IPS-15b (cell line): ENCODE results near the gene SEMA3F.
A peak's percentile ranks its signal among the peaks of the same experiment; 100 is the strongest.
"Not testable (repeated sequence)": the region's sequence is repeated elsewhere in the genome, so short reads cannot be mapped to it uniquely, and the experiment has no call there.

Experiments
- H3K27me3 ChIP-seq: one replicate; pipeline ENCODE4 v1.6.1; 2013; ENCODE audit warnings: low read length; ENCODE audit not compliant: control insufficient read depth, insufficient read depth
- H3K36me3 ChIP-seq: one replicate; pipeline ENCODE4 v1.6.1; 2013; ENCODE audit warnings: low read length; ENCODE audit not compliant: control insufficient read depth, insufficient read depth
- H3K4me1 ChIP-seq: one replicate; pipeline ENCODE4 v1.6.1; 2013; ENCODE audit warnings: mild to moderate bottlenecking, low read length; ENCODE audit not compliant: control insufficient read depth, insufficient read depth
- H3K4me3 ChIP-seq: one replicate; pipeline ENCODE4 v1.5.1; 2013; ENCODE audit warnings: low read depth, low read length
- H3K9ac ChIP-seq: one replicate; pipeline ENCODE4 v1.6.1; 2013; ENCODE audit warnings: low read depth, mild to moderate bottlenecking, low read length
- H3K9me3 ChIP-seq: one replicate; pipeline ENCODE4 v1.6.1; 2013; ENCODE audit warnings: mild to moderate bottlenecking, low read length; ENCODE audit not compliant: control insufficient read depth, insufficient read depth

SEMA3F gene

DNA sequence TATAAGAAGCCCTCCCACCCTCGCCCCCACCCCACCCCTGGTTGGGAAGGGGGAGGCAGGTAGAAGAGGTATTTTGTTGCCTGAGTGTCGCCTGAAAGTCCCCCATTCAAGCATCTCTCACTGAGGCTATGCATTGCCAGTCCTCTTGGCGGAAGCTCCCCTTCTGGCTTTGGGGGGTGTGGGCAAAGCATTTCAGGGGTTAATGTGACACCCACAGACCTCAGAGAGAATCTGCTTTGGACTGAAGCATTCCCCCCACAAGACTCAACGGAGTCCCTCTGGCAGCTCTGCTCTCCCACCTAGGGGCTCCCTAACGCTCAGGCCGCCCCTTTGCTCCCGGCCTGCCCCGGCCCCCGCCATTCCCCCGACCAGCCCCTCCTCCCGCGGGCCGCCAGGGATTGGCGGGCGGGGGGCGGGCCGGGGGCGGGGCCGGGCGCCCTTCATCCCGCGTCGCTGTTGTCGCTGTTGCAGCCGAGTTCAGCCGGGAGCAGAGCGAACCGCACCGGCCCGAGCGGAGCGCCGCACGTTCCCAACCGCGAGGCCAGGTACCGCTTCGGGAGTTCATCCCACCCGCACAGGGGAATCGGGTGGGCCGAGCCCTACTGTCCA is 49.8 kb downstream of the SEMA3F start, which contains the start of gene SLC38A3:
TSS of gene SLC38A3 (plus strand) at position 468 of the 609 bp plus-strand sequence. CDS start 8,929 bp downstream, outside the sequence.
- peaks cover 22% of the 10 kb centered on the region for H3K27me3 ChIP-seq

DNA sequence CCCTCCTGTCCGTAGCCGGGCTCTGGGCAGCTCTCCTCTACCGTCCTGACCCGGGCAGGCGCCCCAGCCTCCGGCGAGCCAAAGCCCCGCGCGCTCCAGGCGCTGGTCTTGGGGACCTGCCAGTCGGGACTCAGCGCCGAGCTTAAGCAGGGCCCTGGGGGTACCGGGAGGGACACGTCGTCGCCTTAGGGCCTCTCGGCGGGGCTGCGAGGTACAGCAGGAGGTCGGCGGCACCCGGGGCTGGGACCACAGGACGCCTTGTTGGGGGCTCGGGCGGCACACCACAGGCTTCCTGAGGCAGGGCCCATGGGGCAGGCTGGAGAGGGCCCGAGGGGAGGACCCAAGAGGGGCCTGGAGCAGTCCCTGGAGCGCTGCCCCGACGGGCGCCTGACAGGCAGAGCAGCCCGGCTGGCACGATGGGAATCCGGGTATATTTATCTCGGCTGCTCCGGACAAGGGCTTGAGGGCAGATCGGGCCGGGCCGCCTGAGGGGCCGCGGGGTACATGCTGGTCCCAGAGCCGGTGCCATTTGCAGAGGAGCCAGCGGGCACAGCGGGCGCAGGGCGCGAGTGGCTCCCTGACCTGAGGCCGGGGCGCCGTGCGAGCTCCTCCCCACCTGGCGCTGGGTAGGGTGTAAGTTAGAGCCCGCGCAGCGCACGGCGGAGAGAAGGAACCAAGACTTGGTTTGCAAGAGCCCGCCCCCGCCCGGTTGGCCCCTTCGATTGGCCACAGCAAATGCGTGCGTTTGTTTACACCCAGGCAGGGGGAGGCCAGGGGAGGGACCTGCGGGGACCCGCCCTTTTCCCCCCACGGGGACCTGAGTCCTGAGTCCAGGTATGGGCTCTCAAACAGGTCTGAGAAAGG is 50.5 kb downstream of the SEMA3F start:
- H3K4me3 ChIP-seq, result peak overlapping the region; percentile 56
- peaks cover 22% of the 10 kb centered on the region for H3K27me3 ChIP-seq
- no peaks in the 10 kb centered on the region for H3K9me3 ChIP-seq
- no peaks in the 10 kb centered on the region for H3K36me3 ChIP-seq
- no peak overlapping the region for H3K9ac ChIP-seq
- H3K4me1 ChIP-seq, result peaks cover under 1% of the 10 kb centered on the region

More for the DNA sequence above, 49.8 kb downstream of the SEMA3F start, which contains the start of gene SLC38A3:
- Histone ChIP-seq H3K36me3 (no peaks in the 10 kb centered on the region), H3K4me1 (no peaks in the 10 kb centered on the region), H3K4me3 (peak within 1 kb of the TSS; percentile 56), H3K9me3 (no peaks in the 10 kb centered on the region), H3K9ac (no peak within 1 kb of the TSS)

DNA sequence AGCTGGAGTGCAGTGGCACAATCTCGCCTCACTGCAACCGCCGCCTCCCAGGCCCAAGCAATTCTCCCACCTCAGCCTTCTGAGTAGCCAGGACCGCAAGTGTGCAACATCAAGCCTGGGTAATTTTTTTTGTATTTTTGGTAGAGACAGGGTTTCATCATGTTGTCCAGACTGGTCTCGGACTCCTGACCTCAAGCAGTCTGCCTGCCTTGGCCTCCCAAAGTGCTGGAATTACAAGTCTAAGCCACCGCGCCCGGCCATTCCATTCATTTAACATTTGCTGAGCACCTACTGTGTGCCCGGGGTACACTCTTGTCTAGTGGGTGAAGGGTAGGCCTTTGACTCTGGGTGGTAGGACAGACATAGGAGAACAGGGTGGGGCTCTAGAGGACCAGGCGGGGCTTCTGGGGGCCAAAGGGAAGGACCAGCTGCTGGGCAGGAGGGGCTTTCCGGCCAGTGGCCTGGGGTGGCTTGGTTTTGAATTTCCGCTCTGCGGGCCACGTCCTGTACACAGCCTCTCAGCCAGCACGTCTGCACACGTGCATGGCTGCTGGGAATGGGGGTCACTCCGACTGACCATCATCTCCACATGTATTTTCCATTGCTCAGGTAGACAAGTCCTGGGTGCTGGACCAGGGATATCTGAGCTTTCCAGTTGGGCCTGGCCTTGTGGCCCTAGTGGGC is 52.4 kb downstream of the SEMA3F start:
- Histone ChIP-seq H3K9me3 (no peaks in the 10 kb centered on the region), H3K4me1 (peaks cover 2% of the 10 kb centered on the region), H3K9ac (no peak overlapping the region), H3K36me3 (no peaks in the 10 kb centered on the region), H3K4me3 (no peak overlapping the region), H3K27me3 (peaks cover 22% of the 10 kb centered on the region)

DNA sequence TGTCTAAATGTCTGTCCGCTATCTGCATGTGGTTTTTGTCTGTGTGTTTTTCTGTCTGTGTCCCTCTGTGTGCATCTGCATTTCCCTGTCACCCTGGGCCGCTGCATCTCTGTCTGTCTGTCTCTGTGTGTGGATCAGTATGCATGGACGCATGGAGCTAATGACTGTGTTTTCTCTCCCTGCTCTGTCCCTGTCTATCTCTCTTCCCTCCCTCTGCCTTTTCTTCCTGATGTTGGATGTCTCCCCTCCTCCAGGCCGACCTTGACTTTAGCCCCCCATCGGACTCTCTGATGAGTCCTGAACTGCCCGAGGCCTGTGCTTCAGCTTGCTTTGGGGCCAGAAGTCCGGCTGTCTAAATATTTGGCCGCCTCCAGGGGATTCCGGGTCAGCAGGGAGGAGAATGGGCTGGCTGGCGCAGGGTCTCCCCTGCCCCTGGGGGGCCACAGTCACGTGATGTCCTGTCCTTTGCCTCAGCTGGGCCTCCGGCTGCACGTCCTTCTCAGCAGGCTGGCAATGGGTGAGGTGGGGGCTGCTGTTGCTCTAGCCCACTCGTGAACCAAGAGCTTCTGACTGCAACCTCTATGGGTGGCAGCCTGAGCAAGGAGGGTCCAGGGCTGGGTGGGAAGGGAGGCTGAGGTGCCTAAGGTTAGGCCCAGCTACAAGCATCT is 53.7 kb downstream of the SEMA3F start:
- Histone ChIP-seq H3K9ac (peak overlapping the region; percentile 16), H3K36me3 (no peaks in the 10 kb centered on the region), H3K27me3 (peaks cover 16% of the 10 kb centered on the region), H3K4me1 (peaks cover 2% of the 10 kb centered on the region), H3K9me3 (no peaks in the 10 kb centered on the region), H3K4me3 (no peak overlapping the region)

DNA sequence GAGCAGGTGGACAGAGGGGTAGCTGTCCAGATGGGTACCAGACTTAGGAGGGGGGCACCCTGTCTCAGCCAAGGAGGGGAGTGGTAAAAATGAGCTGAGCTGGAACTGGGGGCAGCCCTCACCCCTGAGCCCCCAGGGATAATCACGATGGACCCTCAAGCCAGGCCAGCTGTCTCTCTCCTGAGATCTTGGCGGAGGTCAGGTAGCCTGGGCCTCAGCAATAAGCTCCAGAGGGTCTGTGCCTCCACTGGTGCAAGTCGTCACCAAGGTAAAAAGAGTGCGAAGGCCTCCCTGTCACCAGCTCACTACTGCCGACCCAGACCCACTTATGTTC is 55.0 kb downstream of the SEMA3F start:
- H3K9me3 ChIP-seq, result no peaks in the 10 kb centered on the region
- H3K36me3 ChIP-seq, result no peaks in the 10 kb centered on the region
- no peak overlapping the region for H3K9ac ChIP-seq
- H3K4me1 ChIP-seq, result peaks cover 2% of the 10 kb centered on the region
- H3K4me3 ChIP-seq, result no peak overlapping the region
- peaks cover 10% of the 10 kb centered on the region for H3K27me3 ChIP-seq

DNA sequence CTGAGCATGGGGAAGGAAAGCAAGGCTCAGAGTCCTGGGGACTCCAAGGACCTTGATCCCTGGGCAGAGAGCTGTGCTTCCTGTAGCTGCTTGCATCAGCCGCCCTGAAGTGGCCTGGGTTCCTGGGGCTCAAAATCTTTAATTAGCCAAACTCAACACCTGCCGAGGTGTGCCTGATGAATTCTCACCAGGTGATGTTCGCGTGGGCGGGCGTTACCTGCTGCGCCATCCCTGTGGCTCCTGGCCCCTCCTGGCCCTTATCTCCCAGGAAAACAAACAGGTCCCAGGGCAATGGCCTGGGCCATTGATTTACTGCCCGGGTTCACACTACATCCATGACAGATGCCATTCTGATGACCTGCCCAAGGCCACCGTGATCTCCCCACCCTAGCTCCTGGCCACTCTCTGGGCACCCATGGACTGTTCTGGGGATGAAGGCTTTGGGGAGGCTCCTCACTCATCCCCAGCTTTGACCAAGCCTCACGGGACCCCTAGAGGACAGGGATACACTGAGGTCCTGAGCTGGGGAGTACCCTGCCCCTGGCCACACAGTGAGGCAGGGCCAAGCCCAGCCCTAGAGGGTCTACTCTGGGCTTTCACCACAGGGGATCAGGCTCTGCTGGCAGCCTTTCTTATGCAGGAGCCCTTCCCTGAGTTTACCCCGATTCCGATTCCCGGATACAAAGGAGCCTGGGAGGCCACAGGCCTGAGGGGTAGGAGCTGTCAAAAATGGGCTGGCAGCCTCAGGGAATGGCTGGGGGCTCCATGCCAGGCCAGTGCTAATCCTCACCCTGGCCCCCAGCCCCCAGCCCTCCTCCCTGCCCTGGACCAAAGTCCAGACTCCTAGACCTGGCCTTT is 55.6 kb downstream of the SEMA3F start:
- Histone ChIP-seq H3K36me3 (no peaks in the 10 kb centered on the region), H3K9ac (no peak overlapping the region), H3K27me3 (peaks cover 10% of the 10 kb centered on the region), H3K4me3 (no peak overlapping the region), H3K4me1 (peaks cover 2% of the 10 kb centered on the region), H3K9me3 (no peaks in the 10 kb centered on the region)

DNA sequence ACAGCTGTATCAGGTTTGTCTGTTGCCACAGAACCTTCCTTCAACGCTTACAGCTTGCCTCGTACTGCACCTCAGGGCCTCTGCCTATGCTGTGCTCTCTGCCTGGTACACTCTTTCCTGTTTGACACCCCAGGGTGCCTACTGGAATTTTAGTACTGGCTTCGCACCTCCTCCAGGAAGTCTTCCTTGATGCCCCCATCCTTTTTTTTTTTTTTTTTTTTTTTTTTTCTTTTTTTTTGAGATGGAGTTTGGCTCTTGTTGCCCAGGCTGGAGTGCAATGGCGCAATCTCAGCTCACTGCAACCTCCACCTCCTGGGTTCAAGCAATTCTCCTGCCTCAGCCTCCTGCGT is 56.2 kb downstream of the SEMA3F start:
- H3K4me1 ChIP-seq, H3K27me3 ChIP-seq, H3K36me3 ChIP-seq, H3K4me3 ChIP-seq, H3K9me3 ChIP-seq, H3K9ac ChIP-seq: not testable (repeated sequence)

DNA sequence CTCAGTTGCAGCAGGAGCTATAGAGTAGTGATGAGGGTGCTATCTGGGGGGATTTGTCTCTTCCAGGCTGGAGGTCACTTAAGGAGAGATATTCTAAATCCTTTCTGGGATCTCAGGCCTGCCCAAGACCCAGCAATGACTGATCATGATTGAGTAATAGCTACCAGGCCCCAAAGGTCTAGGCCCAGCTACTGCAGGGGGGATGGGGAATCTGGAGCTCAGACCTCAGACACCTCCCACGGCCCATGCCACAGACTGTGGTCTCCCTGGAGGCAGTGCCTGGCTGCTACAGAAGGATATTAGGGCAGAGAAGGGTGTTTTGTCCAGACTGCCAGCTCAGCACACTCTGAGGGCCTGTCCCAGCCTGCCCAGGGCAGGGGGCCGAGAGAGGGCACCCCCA is 56.8 kb downstream of the SEMA3F start:
- H3K36me3 ChIP-seq, result no peaks in the 10 kb centered on the region
- peaks cover under 1% of the 10 kb centered on the region for H3K27me3 ChIP-seq
- no peaks in the 10 kb centered on the region for H3K9me3 ChIP-seq
- no peak overlapping the region for H3K4me3 ChIP-seq
- H3K4me1 ChIP-seq, result peaks cover 2% of the 10 kb centered on the region
- peak overlapping the region; percentile 5 for H3K9ac ChIP-seq

DNA sequence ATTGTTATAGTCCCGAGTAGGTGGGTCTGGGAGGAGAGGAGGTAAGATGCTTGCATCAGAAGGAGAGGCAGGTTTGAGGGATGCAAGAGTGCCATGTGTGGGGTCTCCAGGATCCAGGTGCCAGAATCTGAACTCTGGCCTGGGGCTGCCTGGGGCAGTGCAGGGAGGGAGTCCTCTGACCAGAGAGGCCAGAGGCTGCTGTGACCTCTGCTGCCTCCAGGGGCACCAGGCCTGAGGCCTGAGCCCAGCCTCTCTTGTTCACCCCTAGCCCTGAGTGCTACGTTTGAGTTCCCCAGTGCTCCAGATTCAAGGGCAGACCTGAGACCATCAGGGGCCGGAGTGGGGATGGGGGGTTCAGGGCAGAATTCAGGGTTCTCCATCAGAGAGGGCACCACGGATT is 57.4 kb downstream of the SEMA3F start:
- Histone ChIP-seq H3K36me3 (no peaks in the 10 kb centered on the region), H3K4me3 (no peak overlapping the region), H3K27me3 (no peaks in the 10 kb centered on the region), H3K9ac (peak overlapping the region; percentile 5), H3K9me3 (no peaks in the 10 kb centered on the region), H3K4me1 (peaks cover 2% of the 10 kb centered on the region)

DNA sequence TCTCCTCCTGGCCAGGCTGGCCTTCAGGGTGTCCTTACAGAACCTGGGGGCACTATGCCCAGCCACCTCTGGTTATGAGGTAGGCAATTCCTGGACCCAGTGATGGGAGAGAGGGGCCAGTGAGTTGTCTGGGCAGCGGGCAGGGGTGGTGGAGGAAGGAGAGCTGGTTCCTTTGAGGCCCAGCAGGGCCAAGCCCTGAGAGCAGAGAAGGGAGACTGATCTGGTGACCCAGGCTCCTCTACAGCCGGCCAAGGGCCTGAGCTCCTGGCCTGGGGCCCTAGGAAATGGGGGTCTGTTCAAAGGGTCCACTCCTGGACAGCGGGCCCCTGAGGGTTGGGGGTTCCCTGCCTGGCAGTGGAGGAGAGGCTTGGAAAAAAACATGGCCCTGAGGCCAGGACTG is 57.8 kb downstream of the SEMA3F start:
- Histone ChIP-seq H3K9me3 (no peaks in the 10 kb centered on the region), H3K9ac (no peak overlapping the region), H3K36me3 (no peaks in the 10 kb centered on the region), H3K27me3 (no peaks in the 10 kb centered on the region), H3K4me1 (peaks cover 2% of the 10 kb centered on the region), H3K4me3 (no peak overlapping the region)

DNA sequence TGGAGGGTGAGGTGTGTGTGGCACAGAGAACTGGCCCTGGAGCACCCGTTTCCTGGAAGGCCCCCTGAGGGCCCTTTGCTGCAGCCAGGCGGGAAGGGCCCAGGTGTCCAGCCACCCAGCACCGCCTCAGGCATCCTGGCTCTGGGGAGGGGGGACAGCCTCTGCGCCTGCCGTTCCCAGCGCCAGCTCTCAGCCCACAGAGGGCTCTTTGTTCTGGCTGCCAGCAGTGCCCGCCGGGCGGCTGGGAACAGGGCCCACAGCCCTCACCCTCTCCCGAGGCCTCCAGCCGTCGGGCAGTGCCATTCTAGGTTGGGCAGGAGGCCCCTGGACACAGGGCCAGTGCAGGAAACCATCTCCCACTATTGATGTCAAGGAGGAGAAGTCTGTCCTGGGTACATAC is 58.2 kb downstream of the SEMA3F start:
- peaks cover 2% of the 10 kb centered on the region for H3K4me1 ChIP-seq
- H3K27me3 ChIP-seq, result no peaks in the 10 kb centered on the region
- no peak overlapping the region for H3K4me3 ChIP-seq
- H3K36me3 ChIP-seq, result no peaks in the 10 kb centered on the region
- no peak overlapping the region for H3K9ac ChIP-seq
- H3K9me3 ChIP-seq, result no peaks in the 10 kb centered on the region
